CD4-positive, alpha-beta memory T cell (primary cell): ENCODE data around the gene C10orf95. TPM values are rescaled to one million over a fixed set of nuclear protein-coding genes. Genes with fewer than 3 reads are reported as not detected.

ENCODE experiments used
- CTCF ChIA-PET: fragments of 350-600 bp; sonication (Branson Sonifier 250); formaldehyde crosslinking; loops from one replicate; lab custom pipeline; 2021; ENCODE audit warnings: inconsistent platforms; ENCODE audit not compliant: partially characterized antibody; lab: Charles Lee
- POLR2A ChIA-PET: fragments of 350-600 bp; sonication (Branson Sonifier 250); formaldehyde crosslinking; loops from one replicate; lab custom pipeline; 2021; ENCODE audit not compliant: partially characterized antibody; lab: Charles Lee
- DNase-seq, 5 donors: peaks; one replicate each; pipeline versions ENCODE4 v3.0.0 to v3.0.0-alpha.2; 2020 to 2022; ENCODE audit warnings: mixed read lengths in 1 of 5
- H3K27ac ChIP-seq: one replicate; pipeline ENCODE4 v1.7.0; 2013; ENCODE audit warnings: low read depth, low read length
- H3K27me3 ChIP-seq: 2 replicates; pipeline ENCODE4 v1.7.0; 2013; ENCODE audit warnings: mild to moderate bottlenecking, low read length, moderate library complexity; ENCODE audit not compliant: insufficient read depth
- H3K36me3 ChIP-seq: 2 replicates; pipeline ENCODE4 v1.7.0; 2013; ENCODE audit warnings: mild to moderate bottlenecking, low read length, moderate library complexity; ENCODE audit not compliant: insufficient read depth
- H3K4me1 ChIP-seq: 2 replicates; pipeline ENCODE4 v1.7.0; 2013; ENCODE audit warnings: mild to moderate bottlenecking, low read length, moderate library complexity; ENCODE audit not compliant: insufficient read depth
- H3K4me3 ChIP-seq, 2 donors: one replicate each; pipeline ENCODE4 v1.7.0; 2013; ENCODE audit warnings: low read length in 2 of 2, mild to moderate bottlenecking in 1 of 2
- H3K9me3 ChIP-seq, 2 donors: one replicate each; pipeline ENCODE4 v1.7.0; 2013; ENCODE audit warnings: low read length in 2 of 2, control low read depth in 1 of 2; ENCODE audit not compliant: control insufficient read depth in 1 of 2
- H3K27ac Mint-ChIP-seq, 7 donors: one replicate each; pipeline ENCODE4 v1.8.0; 2020 to 2021; ENCODE audit warnings: mixed read lengths in 7 of 7, mild to moderate bottlenecking in 6 of 7, inconsistent platforms in 3 of 7, moderate library complexity in 3 of 7
- H3K27me3 Mint-ChIP-seq, 2 donors: one replicate each; pipeline ENCODE4 v1.8.0; 2020 to 2021; ENCODE audit warnings: mixed read lengths in 2 of 2
- H3K36me3 Mint-ChIP-seq, 2 donors: one replicate each; pipeline ENCODE4 v1.8.0; 2020 to 2021; ENCODE audit warnings: mixed read lengths in 2 of 2, inconsistent platforms in 1 of 2, mild to moderate bottlenecking in 1 of 2
- H3K4me1 Mint-ChIP-seq, 4 donors: one replicate each; pipeline ENCODE4 v1.8.0; 2020 to 2021; ENCODE audit warnings: mixed read lengths in 4 of 4, mild to moderate bottlenecking in 1 of 4
- H3K4me3 Mint-ChIP-seq, 8 donors: one replicate each; pipeline ENCODE4 v1.8.0; 2020 to 2021; ENCODE audit warnings: mixed read lengths in 8 of 8, mild to moderate bottlenecking in 7 of 8, moderate library complexity in 6 of 8, inconsistent platforms in 3 of 8
- H3K9me3 Mint-ChIP-seq, 8 donors: one replicate each; pipeline ENCODE4 v1.8.0; 2020 to 2021; ENCODE audit warnings: mixed read lengths in 8 of 8, mild to moderate bottlenecking in 5 of 8, inconsistent platforms in 3 of 8, moderate library complexity in 1 of 8
- intact Hi-C: fragments of 100-400 bp; cut with micrococcal nuclease; formaldehyde crosslinking; loops from one replicate; pipeline ENCODE4 v1.15.1; 2023
- polyA plus RNA-seq, 2 donors: library from polyadenylated mRNA; unstranded; fragments of 300-500 nt; fragmentation: Illumina TruSeq; gene quantifications; one replicate each; pipeline ENCODE4 v1.2.3, GENCODE V29; 2021
- total RNA-seq, 2 experiments: library from RNA; stranded (reverse); gene quantifications; one replicate each; pipeline ENCODE4 v1.2.3, GENCODE V29; 2021

C10orf95 gene
- total and polyA plus RNA-seq, 4 experiments from 2014 or later = 0.41 to 1.6 (median 0.65) TPM

- Histone ChIP-seq H3K27ac (peak overlapping the region; percentile 10), H3K27me3 (no peaks in the 10 kb centered on the region), H3K9me3 (no peaks in the 10 kb centered on the region), H3K4me3 (no peak overlapping the region), H3K36me3 (peaks cover 5% of the 10 kb centered on the region), H3K4me1 (peaks cover 23% of the 10 kb centered on the region)
- Mint-ChIP-seq H3K27ac (peak overlapping the region; percentile 26 to 81 (median 76)), H3K4me3 (peak overlapping the region in 5 of 8 donors; percentile 17 to 87 (median 62)), H3K4me1 (peaks cover 10 to 31% (median 23%) of the 10 kb centered on the region in 4 donors), H3K9me3 (no peaks in the 10 kb centered on the region), H3K27me3 (no peaks in the 10 kb centered on the region), H3K36me3 (peaks cover 8 to 22% of the 10 kb centered on the region in 2 donors)
- CTCF ChIA-PET = interaction anchor here (0.7 to 5.2 kb wide), 5 partner anchors 9 to 1036 kb away, joined by 3 to 23 read pairs (median 20); no protein-coding TSS in a partner anchor
- intact Hi-C loops = no loop called here
- POLR2A ChIA-PET = interaction anchor here (3.8 to 7.5 kb wide), 6 partner anchors 8 to 58 kb away, joined by 41 to 186 read pairs (median 103); partner anchors contain the start of genes ACTR1A, CUEDC2, FBXL15 and NFKB2
- peak in 1 of 5 donors; percentile 75 for DNase-seq
Measured at GRCh38 chr10:102452672-102453340, 1.5 kb upstream of the C10orf95 start.

DNA sequence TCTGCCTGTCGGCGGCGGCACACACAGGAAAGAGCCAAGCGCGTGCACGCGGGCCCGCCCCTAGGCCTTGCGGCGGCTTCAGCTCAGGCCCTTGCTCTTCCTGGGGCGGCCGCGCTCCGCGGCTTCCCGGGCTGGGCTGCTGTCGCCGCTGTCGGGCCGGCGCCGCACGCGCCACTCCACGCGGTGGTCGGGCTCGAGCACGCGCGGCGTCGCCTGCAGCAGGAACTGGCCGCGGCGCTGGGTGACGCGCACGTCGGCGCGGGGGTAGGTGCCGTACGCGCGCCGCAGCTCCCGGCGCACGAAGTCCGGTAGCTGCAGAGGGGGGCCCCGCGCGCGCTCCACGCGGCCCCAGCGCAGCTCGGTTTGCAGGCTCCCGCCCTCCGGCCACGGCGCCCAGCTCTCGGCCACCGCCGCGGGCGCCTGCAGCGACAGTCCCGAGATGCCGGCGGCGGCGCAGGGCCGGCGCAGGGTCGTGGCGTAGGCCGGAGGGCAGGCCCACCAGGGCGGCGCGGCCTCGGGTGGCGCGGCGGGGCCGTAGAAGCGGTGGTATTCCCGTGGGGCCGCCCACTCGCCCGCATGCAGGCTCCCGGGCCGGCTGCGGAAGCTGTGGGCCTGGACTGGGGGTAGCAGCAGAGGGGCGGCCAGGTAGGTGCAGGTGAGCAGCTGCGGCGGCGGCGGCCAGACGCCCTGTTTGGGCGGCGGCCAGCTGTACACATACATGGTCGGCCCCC lies 804 bp downstream of the C10orf95 start:
- no peaks in the 10 kb centered on the region for H3K27me3 ChIP-seq
- intact Hi-C loops = loop anchor here (1.0 kb wide), 5 partner anchors 11 to 56 kb away; partner anchors contain the start of gene CUEDC2
- Mint-ChIP-seq H3K4me3 (peak overlapping the region; percentile 90 to 96 (median 94)), H3K27me3 (no peaks in the 10 kb centered on the region), H3K27ac (peak overlapping the region; percentile 81 to 97 (median 96)), H3K9me3 (no peaks in the 10 kb centered on the region), H3K36me3 (peaks cover 4 to 18% of the 10 kb centered on the region in 2 donors), H3K4me1 (peaks cover 10 to 31% (median 23%) of the 10 kb centered on the region in 4 donors)
- H3K36me3 ChIP-seq = peaks cover 5% of the 10 kb centered on the region
- POLR2A ChIA-PET = interaction anchor here (0.5 to 7.5 kb wide), 27 partner anchors 9 to 917 kb away, joined by 3 to 186 read pairs (median 7); partner anchors contain the start of genes ACTR1A, ARL3, CUEDC2 and FBXL15
- no peaks in the 10 kb centered on the region for H3K9me3 ChIP-seq
- H3K4me1 ChIP-seq = peaks cover 23% of the 10 kb centered on the region
- peak overlapping the region; percentile 79 for H3K27ac ChIP-seq
- DNase-seq = peak; percentile 93 to 96 (median 93)
- CTCF ChIA-PET = interaction anchor here (0.7 to 5.2 kb wide), 14 partner anchors 11 to 243 kb away, joined by 3 to 30 read pairs (median 6); partner anchors contain the start of genes ACTR1A, CUEDC2, FBXL15 and SUFU
- peak overlapping the region; percentile 96 for H3K4me3 ChIP-seq

DNA sequence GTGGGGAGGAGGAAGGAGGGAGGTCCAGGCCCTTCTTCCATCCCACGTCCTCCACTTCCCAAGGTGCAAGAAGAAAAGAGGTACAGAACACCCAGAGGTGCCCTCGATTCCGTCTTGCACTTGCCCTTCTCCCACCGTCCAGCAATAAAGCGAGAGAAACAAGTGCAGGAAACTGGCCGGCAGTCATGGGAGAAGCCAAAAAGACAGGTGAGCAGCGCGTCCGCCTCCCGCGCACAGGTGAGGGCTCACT lies 1.3 kb downstream of the C10orf95 start:
- Histone ChIP-seq H3K4me3 (peak overlapping the region; percentile 96), H3K27me3 (no peaks in the 10 kb centered on the region), H3K4me1 (peaks cover 23% of the 10 kb centered on the region), H3K36me3 (peaks cover 5% of the 10 kb centered on the region), H3K27ac (peak overlapping the region; percentile 79), H3K9me3 (no peaks in the 10 kb centered on the region)
- H3K27me3 Mint-ChIP-seq = no peaks in the 10 kb centered on the region
- no peaks in the 10 kb centered on the region for H3K9me3 Mint-ChIP-seq
- DNase-seq = no peak
- H3K27ac Mint-ChIP-seq = peak overlapping the region; percentile 81 to 97 (median 96)
- intact Hi-C loops = loop anchor here (1.0 kb wide), 5 partner anchors 11 to 56 kb away; partner anchors contain the start of gene CUEDC2
- H3K4me3 Mint-ChIP-seq = peak overlapping the region; percentile 90 to 96 (median 94)
- ChIA-PET CTCF (interaction anchor here (0.7 to 5.2 kb wide), 10 partner anchors 11 to 244 kb away, joined by 3 to 30 read pairs (median 18); partner anchors contain the start of genes ACTR1A, CUEDC2 and SUFU), POLR2A (interaction anchor here (0.5 to 7.5 kb wide), 26 partner anchors 11 to 918 kb away, joined by 3 to 186 read pairs (median 7); partner anchors contain the start of genes ACTR1A, ARL3, CUEDC2 and FBXL15)
- H3K4me1 Mint-ChIP-seq = peaks cover 10 to 31% (median 22%) of the 10 kb centered on the region in 4 donors
- peaks cover 4 to 18% of the 10 kb centered on the region in 2 donors for H3K36me3 Mint-ChIP-seq

DNA sequence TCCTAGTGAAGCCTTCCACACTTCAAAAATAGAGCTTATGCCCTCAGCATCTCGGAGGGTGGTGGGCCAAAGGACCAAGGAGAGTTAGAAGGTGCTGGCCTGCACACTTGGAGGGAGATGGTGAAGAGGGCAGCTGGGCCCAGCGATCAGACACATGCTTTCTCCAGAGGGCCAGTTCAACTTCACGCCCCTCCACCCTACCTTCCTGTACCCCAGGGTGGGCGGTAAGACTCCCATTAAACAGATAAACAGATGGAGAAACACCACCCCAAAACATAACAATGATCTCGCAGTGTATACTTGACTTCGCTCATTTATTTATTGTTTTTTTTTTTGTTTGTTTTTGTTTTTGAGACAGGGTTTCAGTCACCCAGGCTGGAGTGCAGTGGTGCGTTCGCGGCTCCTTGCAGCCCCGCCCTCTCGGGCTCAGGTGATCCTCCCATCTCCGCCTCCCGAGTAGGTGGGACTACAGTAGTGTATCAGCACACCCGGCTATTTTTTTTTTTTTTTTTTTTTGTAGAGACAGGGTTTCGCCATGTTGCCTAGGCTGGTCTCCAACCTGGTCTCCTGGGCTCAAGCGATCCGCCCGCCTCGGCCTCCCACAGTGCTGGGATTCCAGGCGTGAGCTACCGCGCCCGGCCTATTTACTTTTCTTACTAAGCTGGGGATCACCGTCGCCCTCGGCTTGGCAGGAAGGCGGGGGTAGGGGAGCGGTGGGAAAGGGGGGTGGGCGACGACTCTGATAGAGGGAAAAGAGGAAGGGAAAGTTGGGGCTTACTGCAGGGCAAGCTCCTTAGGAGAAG lies 1.8 kb downstream of the C10orf95 start:
- Histone ChIP-seq H3K4me1 (peaks cover 23% of the 10 kb centered on the region), H3K27ac (peak overlapping the region; percentile 79), H3K27me3 (no peaks in the 10 kb centered on the region), H3K4me3 (peak overlapping the region; percentile 96), H3K36me3 (peaks cover 5% of the 10 kb centered on the region), H3K9me3 (no peaks in the 10 kb centered on the region)
- H3K4me1 Mint-ChIP-seq = peaks cover 10 to 31% (median 22%) of the 10 kb centered on the region in 4 donors
- intact Hi-C loops = loop anchor here (1.0 kb wide), 7 partner anchors 12 to 55 kb away; partner anchors contain the start of genes ACTR1A and CUEDC2
- no peaks in the 10 kb centered on the region for H3K9me3 Mint-ChIP-seq
- H3K36me3 Mint-ChIP-seq = peaks cover 4 to 18% of the 10 kb centered on the region in 2 donors
- H3K27me3 Mint-ChIP-seq = no peaks in the 10 kb centered on the region
- peak overlapping the region; percentile 81 to 97 (median 96) for H3K27ac Mint-ChIP-seq
- peak; percentile 80 to 91 (median 87) for DNase-seq
- ChIA-PET CTCF (interaction anchor here (0.7 to 5.2 kb wide), 11 partner anchors 12 to 244 kb away, joined by 3 to 30 read pairs (median 17); partner anchors contain the start of genes ACTR1A, CUEDC2 and SUFU), POLR2A (interaction anchor here (0.5 to 7.5 kb wide), 22 partner anchors 12 to 918 kb away, joined by 3 to 186 read pairs (median 10); partner anchors contain the start of genes ACTR1A, ARL3, CUEDC2 and FBXL15)
- H3K4me3 Mint-ChIP-seq = peak overlapping the region; percentile 90 to 96 (median 94)

GRCh38 chr10:102444851-102445250 lies 6.5 kb downstream of the C10orf95 start:
- Mint-ChIP-seq H3K4me3 (no peak overlapping the region), H3K9me3 (peaks cover 0 to 2% (median 0%) of the 10 kb centered on the region in 8 donors), H3K4me1 (peaks cover 3 to 14% (median 10%) of the 10 kb centered on the region in 4 donors), H3K36me3 (peaks cover 0 to 1% of the 10 kb centered on the region in 2 donors), H3K27me3 (no peaks in the 10 kb centered on the region), H3K27ac (no peak overlapping the region)
- DNase-seq = no peak
- intact Hi-C loops = no loop called here
- POLR2A ChIA-PET = interaction anchor here (7.5 kb wide), 1 partner anchor 11 kb away, joined by 186 read pairs; the partner anchor contains the start of gene CUEDC2
- Histone ChIP-seq H3K4me1 (peaks cover 5% of the 10 kb centered on the region), H3K27ac (no peak overlapping the region), H3K4me3 (no peak overlapping the region), H3K9me3 (no peaks in the 10 kb centered on the region), H3K36me3 (no peaks in the 10 kb centered on the region), H3K27me3 (no peaks in the 10 kb centered on the region)
- CTCF ChIA-PET = no interaction called here

DNA sequence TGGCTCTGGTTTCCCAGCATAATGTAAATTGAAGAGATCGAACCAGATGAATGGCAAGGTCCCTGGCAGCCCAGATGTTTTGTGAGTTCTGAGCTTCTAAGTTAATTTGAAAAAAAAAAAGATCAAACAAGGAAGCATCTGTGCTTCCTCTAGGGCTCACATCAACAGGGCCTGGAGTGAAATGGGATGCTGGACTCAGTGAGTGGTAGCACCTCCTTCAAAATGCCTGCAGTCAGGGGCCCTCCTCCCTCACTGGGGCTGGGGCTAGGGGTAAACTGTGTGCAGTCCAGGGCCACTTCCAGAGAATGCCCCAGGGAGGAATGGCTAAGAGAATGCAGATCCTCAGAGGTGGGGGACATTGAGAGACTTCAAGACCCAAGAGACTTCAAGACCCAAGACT lies 13.0 kb downstream of the C10orf95 start:
- peaks cover 46% of the 10 kb centered on the region for H3K4me1 ChIP-seq
- intact Hi-C loops = no loop called here
- peaks cover 0 to 4% (median 0%) of the 10 kb centered on the region in 8 donors for H3K9me3 Mint-ChIP-seq
- no peaks in the 10 kb centered on the region for H3K27me3 ChIP-seq
- no peak overlapping the region for H3K27ac ChIP-seq
- peaks cover 25 to 50% (median 34%) of the 10 kb centered on the region in 4 donors for H3K4me1 Mint-ChIP-seq
- no peaks in the 10 kb centered on the region for H3K9me3 ChIP-seq
- H3K36me3 Mint-ChIP-seq = peaks cover 0 to 3% of the 10 kb centered on the region in 2 donors
- H3K4me3 ChIP-seq = no peak overlapping the region
- DNase-seq = no peak
- H3K27ac Mint-ChIP-seq = peak overlapping the region in 2 of 7 donors; percentile 80 to 87
- ChIA-PET POLR2A (interaction anchor here (9.9 kb wide), 1 partner anchor 10 kb away, joined by 186 read pairs; the partner anchor contains the start of gene C10orf95), CTCF (interaction anchor here (1.2 kb wide), 1 partner anchor 12 kb away, joined by 3 read pairs; no protein-coding TSS in a partner anchor)
- no peak overlapping the region for H3K4me3 Mint-ChIP-seq
- no peaks in the 10 kb centered on the region for H3K36me3 ChIP-seq
- no peaks in the 10 kb centered on the region for H3K27me3 Mint-ChIP-seq
